HS-5 (cell line): ENCODE measurements around the gene GFOD2.

Experiments
- DNase-seq: peaks from one replicate; pipeline ENCODE4 v3.0.0-alpha.2; 2012; ENCODE audit warnings: low read depth

GFOD2 gene

DNA sequence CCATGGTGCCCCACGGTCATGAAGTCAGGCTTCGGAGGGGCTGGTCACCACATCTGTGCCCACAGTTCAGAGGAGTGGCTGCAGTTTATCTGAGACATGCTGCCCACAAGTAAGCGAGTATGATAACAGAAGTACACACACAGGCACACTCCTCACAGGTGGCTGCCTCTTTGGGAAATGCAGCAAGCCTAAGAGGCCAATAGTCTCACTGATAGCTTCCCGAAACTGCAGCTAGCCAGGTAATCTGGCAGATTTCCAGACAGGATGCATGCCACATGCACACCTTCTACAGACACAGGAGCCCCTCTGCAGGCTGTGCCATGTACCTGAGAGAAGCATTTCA is 12.6 kb upstream of the GFOD2 start:
- no peak for DNase-seq

DNA sequence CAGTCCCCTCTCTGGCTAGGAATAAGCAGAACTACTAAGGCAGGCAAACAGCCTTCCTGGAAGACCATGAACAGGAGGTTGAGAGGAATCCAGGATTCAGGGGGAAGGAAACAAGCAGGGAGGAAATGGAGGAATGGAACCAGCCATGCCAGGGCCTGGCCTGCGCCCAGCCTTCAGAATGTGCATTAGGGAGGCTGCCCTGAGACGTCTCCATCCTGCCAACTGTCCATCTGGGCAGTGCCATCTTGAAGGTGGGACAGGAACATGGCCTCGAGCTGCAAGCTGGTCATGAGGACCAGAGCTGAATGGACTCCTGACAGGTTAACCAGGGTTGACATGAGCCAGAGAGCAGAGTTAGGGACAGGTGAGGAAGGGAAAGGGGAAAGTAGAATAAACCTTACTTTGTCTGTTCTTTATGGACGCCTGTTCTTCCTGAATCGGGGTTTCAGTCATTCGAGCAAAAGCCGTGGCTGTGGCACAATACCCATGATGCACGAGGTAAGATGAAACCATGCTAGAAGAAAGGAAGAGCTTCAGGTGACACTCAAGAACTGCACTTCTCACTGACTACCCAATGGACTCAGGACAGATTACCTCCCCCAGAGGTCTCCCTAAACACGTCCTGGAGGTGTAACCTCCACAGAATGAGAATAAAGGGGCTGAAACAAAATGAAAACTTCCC is 12.1 kb upstream of the GFOD2 start:
- DNase-seq, result no peak

DNA sequence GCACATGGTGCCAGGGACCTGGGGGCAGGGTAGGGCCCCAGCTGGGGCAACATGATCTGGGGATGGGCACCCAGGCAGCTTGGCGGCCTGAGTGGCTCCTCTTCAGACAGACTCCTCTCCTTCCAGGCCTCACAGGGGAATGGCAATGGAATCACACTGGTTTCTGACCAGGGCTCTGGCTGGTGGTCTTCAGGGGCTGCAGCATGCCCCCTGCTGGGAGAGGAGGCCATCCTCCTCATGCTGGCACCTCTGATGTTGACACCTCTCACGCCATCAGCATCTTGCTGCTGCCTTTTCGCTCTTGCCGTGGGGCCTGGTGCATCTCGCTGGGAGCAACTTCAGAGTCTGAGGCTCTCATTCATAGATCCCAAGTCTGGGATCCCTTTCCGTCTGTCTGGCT is 11.2 kb upstream of the GFOD2 start:
- no peak for DNase-seq

- no peak for DNase-seq
Measured at GRCh38 chr16:67729636-67730248, 10.6 kb upstream of the GFOD2 start.

DNA sequence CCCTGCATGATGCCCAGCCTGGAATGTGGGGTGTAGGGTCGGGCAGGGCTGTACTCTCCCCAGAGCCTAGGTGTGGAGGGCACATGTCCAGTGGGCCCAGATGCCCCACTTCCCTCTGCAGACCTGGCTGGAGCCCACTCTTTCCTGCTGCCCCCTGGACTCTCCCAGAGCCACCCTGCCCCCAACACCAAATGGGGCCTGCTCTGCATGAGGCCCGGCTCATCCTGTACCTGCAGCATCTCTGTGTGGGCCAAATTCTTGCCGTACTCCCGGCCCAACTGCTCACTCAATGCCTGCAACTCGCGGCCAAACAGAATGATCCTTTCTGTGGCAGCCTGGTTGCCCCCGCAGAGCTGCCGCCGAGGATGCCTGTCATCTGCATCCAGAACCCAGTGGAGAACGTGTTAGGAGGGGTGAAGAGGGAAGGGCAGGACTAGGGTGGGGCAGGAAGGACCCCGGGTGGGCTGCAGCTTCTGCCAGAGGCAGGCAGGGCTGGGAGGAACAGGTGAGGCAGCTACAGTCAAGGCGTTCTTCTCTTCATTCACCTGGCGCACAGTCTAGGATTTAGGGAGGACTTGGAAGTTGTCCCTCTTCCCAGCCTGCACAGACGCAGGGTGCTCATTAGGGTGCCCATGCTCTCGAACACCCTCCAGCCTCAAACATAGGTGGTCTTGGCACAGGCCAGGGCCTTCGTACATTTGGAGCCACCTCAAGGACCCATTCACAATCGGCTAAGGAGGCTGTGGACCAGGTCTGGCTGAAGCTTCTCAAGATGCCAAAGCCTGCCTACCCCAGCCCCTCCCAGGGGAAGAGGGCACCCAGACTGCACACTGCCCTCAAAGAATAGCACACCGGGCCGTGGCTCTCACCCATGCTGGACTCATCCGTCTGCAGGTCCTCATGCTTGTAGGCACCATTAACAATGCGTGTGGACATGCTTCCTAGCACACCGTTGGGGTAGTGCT is 8.7 kb upstream of the GFOD2 start:
- DNase-seq, result no peak

GRCh38 chr16:67726106-67727034 is 7.3 kb upstream of the GFOD2 start:
- no peak for DNase-seq

- no peak for DNase-seq
Measured at GRCh38 chr16:67723911-67724305, 4.8 kb upstream of the GFOD2 start.

GRCh38 chr16:67723151-67723910 is 4.2 kb upstream of the GFOD2 start:
- DNase-seq, result peak; percentile 76

- DNase-seq, result no peak
Measured at GRCh38 chr16:67720236-67720635, 1.1 kb upstream of the GFOD2 start.

- no peak for DNase-seq
Measured at GRCh38 chr16:67719778-67720144, 645 bp upstream of the GFOD2 start.

GRCh38 chr16:67718668-67719047 is 458 bp downstream of the GFOD2 start:
- no peak for DNase-seq

DNA sequence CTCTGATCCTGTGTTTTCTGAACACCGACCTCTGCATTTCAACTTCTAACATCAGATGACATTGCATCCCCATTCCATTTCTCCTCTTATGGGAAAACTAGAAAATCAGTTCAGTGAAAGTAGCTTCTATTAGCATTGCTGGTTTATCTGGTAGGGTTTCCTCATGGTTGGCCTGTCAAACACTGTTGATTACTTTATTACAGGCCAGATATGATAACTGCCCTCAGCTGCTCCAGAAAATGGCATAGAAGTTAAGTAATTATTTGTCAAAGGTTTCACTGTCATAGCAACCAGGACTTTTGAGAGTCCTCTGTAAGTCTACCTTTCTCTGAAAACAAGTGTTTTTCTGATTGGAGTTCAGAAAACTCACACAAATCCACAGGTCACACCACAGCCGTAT is 3.0 kb downstream of the GFOD2 start:
- no peak for DNase-seq

GRCh38 chr16:67714522-67714921 is 4.6 kb downstream of the GFOD2 start:
- no peak for DNase-seq

DNA sequence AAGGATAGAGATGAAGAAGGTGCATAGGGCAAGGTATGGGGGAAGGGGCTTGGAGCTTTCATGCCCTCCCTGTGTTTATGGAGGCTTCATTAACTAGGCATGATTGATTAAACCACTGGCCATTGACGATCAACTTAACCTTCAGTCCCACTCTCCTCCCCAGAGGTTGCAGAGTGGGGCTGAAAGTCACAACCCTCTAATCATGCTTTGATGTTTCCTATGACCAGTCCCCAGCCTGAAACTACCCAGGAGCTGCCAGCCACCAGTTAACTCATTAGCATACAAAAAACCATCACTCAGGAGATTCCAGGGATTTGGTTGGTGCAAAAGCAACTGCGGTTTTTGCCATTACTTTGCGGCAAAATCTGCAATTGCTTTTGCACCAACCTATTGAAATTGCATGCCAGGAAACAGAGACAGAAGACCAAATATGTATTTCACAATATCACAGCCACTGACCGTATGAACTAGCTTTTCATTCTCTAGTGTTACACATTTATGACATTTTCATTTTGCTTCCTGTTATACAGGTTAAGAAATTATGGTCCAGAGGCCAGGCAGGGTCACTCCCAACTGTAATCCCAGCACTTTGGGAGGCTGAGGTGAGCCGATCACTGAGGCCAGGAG is 5.4 kb downstream of the GFOD2 start:
- DNase-seq, result no peak

DNA sequence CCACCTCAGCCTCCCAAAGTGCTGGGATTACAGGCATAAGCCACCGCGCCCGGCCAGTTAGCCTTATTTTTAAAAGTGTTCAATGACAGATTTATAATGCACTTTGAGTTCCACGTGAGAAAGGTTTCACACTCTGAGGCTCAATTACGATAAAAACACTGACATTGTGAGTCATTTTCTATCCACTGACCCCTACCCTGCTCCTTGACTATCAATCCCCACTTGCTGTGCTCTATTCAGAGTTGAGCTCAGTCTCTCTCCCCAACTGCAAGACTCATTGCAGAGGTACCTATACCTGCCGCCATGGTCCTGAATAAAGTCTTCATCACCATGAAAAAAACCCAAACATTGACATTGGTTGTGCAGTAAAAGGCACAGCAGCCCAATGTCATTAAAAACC is 8.5 kb downstream of the GFOD2 start:
- no peak for DNase-seq

GRCh38 chr16:67709050-67709449 is 10.1 kb downstream of the GFOD2 start:
- DNase-seq, result no peak

DNA sequence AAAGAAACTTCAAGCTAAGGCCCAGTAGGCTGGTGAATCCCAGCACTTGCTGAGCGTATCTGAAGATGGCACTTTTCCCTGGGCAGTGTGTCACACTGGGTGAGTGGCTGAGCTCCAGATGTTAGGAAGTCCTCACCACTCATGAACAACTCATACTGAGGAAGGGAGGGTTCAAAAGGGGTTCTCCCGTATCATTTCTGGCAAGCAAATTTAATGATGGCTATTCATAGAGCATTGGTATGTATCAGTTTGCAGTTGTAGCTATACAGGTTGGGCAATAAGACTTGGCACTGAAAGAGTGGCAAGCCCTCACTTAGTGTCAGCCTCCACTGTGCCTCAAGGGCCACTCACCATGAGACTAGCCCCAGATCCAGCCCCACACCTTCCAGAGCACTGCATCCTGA is 10.7 kb downstream of the GFOD2 start:
- peak; percentile 60 for DNase-seq

DNA sequence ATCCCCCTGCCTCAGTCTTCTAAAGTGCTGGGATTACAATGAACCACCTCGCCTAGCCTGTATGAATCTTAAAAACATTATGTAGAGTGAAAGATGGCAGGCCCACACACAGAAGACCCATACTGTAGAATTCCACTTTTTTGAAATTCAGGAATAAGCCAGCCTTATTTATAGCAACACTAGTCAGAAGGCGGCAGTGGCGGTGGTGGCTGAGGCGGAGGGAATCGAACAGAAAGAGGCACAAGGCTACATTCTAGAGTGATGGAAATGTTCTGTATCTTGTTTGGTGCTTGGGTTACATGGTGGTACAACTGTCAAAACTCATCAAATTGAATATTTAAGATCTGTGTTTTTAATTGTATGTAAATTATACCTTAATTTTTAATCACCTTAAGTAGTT is 11.3 kb downstream of the GFOD2 start:
- DNase-seq, result no peak

GRCh38 chr16:67707210-67707609 is 11.9 kb downstream of the GFOD2 start:
- no peak for DNase-seq

DNA sequence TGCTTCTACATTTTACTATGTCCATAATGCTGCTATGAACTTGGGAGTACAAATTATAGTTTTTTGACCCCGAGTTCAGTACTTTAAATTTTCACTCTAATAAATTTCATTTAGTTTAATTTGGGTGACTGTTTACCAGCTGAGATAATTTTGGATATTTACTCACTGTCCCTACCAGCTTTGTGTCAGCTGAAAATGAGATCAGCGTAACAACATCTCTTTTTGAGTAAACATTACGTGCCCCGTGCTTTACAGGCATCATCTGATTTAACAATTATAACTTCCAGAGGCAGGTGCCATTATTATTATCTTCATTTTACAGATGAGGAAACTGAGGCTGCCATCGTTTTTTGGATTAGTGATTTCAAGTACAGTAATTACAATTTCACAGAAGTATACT is 15.0 kb downstream of the GFOD2 start:
- no peak for DNase-seq

DNA sequence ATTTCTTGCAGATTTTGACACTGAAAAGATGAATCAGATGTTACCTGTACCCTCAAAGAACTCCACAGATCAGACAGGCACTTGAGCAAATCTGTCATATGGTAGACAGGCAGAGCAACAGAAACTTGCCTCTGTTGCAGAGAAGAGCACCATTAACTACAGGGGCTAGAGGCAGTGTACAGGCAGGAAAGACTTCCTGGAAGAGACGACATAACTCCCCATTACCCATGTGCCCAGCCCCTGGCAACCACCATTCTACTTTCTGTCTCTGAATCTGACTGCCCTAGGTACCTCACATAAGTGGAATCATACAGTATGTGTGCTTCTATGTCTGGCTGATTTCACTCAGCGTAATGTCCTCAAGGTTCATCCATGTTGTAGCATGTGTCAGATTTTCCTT is 15.5 kb downstream of the GFOD2 start:
- DNase-seq, result no peak
